HAP-1 (cell line): ENCODE data around the gene CPSF3.

ENCODE experiments used
- DNase-seq, 2 experiments: peaks; one replicate each; pipeline ENCODE4 v3.0.0-alpha.2; 2016 to 2020; ENCODE audit warnings: low spot score in 2 of 2
- H3K27me3 ChIP-seq: fragments of 250-450 bp; sonication (Bioruptor Pico); 2 replicates; pipeline ENCODE4 v1.5.1; 2020; ENCODE audit warnings: low read depth, mild to moderate bottlenecking, moderate library complexity
- H3K36me3 ChIP-seq: fragments of 250-450 bp; sonication (Bioruptor Pico); replicated peaks from 2 replicates; pipeline ENCODE4 v1.5.1; 2020; ENCODE audit warnings: mild to moderate bottlenecking
- H3K4me1 ChIP-seq: fragments of 250-450 bp; sonication (Bioruptor Pico); 2 replicates; pipeline ENCODE4 v1.5.1; 2020; ENCODE audit warnings: mild to moderate bottlenecking
- H3K4me3 ChIP-seq: fragments of 250-450 bp; sonication (Bioruptor Pico); 2 replicates; pipeline ENCODE4 v1.5.1; 2020; ENCODE audit warnings: mild to moderate bottlenecking, moderate library complexity
- H3K9me3 ChIP-seq: fragments of 250-450 bp; sonication (Bioruptor Pico); 2 replicates; pipeline ENCODE4 v1.5.1; 2020; ENCODE audit warnings: mild to moderate bottlenecking, moderate library complexity
- in situ Hi-C: fragments of 300-500 bp; cut with MboI; formaldehyde crosslinking; loops from 3 replicates; pipeline ENCODE4 v1.14.3; 2020; ENCODE audit warnings: low sequenced_read_pairs, inconsistent platforms, mixed read lengths

CPSF3 gene

DNA sequence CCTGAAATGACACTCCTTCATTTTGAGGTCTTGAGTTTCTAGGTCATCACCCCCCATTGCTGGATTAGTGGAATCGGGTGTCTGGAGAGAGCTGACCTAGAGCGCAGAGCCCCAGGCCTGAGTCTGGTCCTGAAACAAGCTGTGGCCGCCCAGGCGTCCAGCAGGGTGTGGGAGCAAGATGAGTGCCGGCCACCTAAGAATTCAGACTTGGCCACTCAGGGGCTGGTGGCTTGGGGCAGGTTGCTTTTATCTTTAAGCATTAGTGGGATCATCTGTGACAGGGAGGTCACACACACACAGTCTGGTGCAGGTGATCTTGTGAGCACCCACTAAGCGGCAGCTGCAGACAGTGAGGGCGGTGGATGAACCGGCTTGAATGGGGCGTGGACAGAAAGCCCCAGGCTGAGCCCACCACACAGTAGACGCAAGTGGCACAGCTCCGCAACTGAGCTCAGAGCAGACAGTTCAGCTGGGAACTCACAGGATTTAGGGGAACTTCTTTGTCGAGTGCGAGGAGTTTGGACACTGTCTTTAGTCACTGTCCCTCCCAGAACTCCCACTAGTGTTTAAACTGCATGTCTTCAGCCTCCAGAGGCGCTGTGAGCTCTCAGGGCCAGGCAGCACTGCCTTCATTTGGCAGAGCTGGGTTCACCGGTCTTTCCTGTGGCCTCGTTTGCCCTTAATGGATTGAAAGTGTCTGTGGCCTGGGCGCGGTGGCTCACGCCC lies 21.6 kb upstream of the CPSF3 start:
- in situ Hi-C loops = no loop called here
- no peaks in the 10 kb centered on the region for H3K9me3 ChIP-seq
- DNase-seq = no peak
- H3K36me3 ChIP-seq = peaks cover 12% of the 10 kb centered on the region
- peaks cover 9% of the 10 kb centered on the region for H3K4me1 ChIP-seq
- no peaks in the 10 kb centered on the region for H3K27me3 ChIP-seq
- H3K4me3 ChIP-seq = no peak overlapping the region

DNA sequence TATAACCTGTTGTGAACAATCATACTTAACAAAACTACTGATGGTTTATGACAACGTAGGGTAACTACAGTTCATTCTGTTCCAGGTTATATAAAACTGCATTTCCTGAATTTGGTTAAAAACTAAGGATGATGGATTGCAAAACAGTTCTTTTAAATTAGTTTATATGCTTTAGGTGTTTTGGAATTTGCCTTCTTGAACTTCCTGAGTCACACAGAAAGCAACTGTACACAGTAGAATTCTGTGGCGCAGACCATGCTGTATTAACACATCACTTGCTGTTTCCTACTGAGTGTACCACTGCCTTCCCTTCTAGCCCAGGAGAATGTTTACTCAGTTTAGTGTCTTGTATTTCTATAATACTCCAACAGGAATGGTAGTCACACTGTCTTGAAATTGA lies 19.5 kb upstream of the CPSF3 start:
- no peaks in the 10 kb centered on the region for H3K27me3 ChIP-seq
- no peak overlapping the region for H3K4me3 ChIP-seq
- H3K9me3 ChIP-seq = no peaks in the 10 kb centered on the region
- peaks cover 31% of the 10 kb centered on the region for H3K36me3 ChIP-seq
- in situ Hi-C loops = no loop called here
- H3K4me1 ChIP-seq = peaks cover 9% of the 10 kb centered on the region
- DNase-seq = no peak

DNA sequence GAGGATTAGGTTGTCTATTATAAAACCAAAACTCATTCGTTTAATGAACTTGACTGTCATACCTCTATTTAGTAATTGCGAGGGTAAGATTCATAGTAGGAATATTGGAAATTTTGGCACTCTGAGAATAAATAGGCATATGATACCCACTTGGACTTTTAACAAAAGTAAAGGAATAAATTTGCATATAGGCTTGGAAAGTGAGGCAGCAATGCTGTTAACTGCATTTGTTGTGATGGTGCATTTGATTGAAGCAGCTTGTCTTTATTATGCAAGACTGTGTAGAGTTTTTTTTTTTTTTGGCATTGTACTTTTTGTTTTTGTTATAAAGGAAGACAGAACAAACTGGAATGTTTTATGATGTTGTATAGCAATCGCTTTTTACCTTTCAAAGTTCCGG lies 19.0 kb upstream of the CPSF3 start:
- peaks cover 37% of the 10 kb centered on the region for H3K36me3 ChIP-seq
- in situ Hi-C loops = no loop called here
- no peaks in the 10 kb centered on the region for H3K9me3 ChIP-seq
- DNase-seq = no peak
- no peak overlapping the region for H3K4me3 ChIP-seq
- H3K4me1 ChIP-seq = peaks cover 9% of the 10 kb centered on the region
- H3K27me3 ChIP-seq = no peaks in the 10 kb centered on the region

DNA sequence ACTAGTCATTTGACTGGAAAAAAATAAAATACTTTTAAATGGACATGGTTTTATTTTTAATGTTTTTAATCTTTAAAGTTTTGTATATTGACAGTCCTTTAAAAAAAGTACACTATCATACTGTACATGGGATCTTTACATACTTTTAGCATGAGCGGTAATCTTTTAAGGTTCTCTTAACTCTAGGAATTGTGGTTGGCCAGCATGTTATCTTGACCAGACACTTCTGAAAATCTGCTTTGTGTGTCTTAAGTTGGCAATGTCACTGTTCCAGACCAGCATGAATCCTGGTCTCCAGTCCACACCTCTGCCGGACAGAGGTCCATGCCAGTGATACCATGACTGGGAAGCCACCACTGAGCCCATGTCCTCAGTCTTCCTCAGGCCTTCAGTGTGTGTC lies 17.8 kb upstream of the CPSF3 start:
- Histone ChIP-seq H3K9me3 (no peaks in the 10 kb centered on the region), H3K36me3 (peaks cover 45% of the 10 kb centered on the region), H3K4me1 (peaks cover 9% of the 10 kb centered on the region), H3K4me3 (no peak overlapping the region), H3K27me3 (no peaks in the 10 kb centered on the region)
- in situ Hi-C loops = no loop called here
- no peak for DNase-seq

DNA sequence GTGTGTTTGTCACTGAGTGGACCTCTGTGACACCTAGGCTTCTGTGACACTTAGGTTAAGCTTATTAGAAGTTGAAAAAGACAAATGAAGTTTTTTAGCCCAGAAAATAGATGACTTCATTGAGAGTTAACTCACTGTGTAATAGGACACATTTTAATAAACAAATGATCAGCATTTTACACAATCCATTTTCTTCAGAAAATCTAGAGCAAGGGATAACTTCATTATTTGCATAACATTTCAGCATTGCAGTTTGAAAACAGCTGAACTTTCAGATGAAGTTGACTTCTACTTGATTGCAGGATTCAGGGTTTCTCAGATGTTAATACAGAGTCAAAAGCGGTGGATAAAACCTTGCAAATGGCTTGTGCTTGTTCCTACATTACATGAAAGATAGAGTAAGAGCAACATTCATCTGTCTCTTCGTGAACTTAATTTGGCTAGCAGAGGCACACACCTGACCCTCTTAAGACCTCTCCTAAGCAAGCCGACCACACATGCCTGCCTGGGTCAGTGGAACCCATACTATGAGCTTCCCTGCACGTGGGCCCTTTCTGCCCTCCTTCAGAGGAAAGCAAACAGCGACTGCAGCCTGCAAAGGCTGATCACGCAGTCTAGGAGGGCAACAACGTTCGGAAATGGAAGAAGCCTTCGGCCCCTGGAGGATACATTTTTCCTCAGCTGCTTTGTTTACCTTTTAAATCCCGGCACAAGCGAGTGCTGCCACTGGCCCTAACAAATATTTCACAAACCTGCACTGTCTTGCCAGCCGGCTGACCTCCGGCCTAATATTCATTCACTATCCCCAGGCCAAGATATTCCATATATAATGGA lies 16.7 kb upstream of the CPSF3 start:
- Histone ChIP-seq H3K27me3 (no peaks in the 10 kb centered on the region), H3K9me3 (no peaks in the 10 kb centered on the region), H3K4me1 (peaks cover 9% of the 10 kb centered on the region), H3K36me3 (peaks cover 53% of the 10 kb centered on the region), H3K4me3 (no peak overlapping the region)
- no peak for DNase-seq
- in situ Hi-C loops = no loop called here

DNA sequence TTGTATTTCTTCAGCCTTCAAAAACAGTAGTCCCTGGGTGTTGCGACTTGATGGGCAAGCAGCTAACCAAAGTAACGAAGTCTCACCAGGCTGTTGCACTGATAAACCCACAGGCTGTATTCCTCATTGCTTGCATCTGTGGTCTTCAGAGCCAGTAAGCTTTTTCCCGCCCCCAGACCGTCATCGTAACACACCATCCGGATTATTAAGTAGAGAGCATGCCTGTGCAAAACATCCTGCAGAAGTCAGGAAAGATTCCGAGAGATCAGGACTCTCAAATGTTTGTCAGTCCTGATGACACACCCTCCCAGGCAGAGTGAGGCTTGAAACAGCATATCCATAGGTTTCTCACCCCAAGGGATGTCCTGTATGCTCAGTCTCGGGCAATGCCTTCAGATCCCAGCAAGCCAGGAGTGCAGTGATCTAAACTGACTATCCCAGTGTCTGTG lies 16.1 kb upstream of the CPSF3 start:
- in situ Hi-C loops = no loop called here

DNA sequence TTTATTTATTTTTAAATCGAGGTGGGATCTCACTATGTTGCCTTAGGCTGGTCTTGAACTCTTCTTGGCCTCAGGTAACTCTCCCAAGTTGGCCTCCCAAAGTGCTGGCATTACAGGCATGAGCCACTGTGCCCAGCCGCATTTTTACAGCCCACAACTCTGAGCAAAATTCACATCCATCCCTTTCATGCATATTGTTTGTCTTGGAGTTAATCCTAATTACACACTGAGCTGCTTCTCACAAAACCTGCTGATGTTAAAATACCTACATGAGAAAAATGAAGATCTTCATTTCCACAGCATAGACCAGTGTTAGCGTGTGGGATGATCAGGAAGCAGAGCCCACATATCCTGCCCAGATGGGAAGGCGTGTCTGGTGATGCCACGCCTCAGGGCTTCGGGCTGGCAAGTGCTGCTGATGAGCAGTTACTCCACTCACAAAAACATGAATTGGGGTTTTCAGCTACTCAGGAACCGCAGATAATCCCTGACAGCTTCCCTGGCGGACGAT lies 14.8 kb upstream of the CPSF3 start:
- DNase-seq = no peak
- H3K4me3 ChIP-seq = no peak overlapping the region
- H3K4me1 ChIP-seq = peaks cover 9% of the 10 kb centered on the region
- in situ Hi-C loops = no loop called here
- H3K36me3 ChIP-seq = peaks cover 50% of the 10 kb centered on the region
- no peaks in the 10 kb centered on the region for H3K9me3 ChIP-seq
- no peaks in the 10 kb centered on the region for H3K27me3 ChIP-seq

More for the DNA sequence above, 16.1 kb upstream of the CPSF3 start:
- Histone ChIP-seq H3K27me3 (no peaks in the 10 kb centered on the region), H3K9me3 (no peaks in the 10 kb centered on the region), H3K36me3 (peaks cover 57% of the 10 kb centered on the region), H3K4me1 (peaks cover 9% of the 10 kb centered on the region), H3K4me3 (no peak overlapping the region)
- DNase-seq = no peak

DNA sequence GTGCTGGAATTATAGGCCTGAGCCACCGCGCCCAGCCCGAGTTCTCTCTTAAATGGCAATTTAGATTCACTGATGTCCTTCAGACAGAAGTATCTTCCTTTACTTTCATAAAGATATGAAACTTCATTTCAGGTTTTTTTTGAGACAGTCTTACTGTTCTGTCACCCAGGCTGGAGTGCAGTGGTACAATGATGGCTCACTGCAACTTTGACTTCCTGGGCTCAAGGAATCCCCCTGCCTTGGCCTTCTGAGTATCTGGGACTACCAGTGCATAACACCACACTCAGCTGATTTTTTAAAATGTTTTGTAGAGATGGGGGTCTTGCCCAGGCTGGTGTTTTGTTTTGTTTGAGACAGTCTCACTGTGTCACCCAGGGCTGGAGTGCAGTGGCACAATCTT lies 13.3 kb upstream of the CPSF3 start:
- peaks cover 54% of the 10 kb centered on the region for H3K36me3 ChIP-seq
- H3K4me1 ChIP-seq = no peaks in the 10 kb centered on the region; the same call in 1 of the 2 replicates
- H3K9me3 ChIP-seq = no peaks in the 10 kb centered on the region
- no peak for DNase-seq
- H3K4me3 ChIP-seq = no peak overlapping the region
- H3K27me3 ChIP-seq = no peaks in the 10 kb centered on the region
- in situ Hi-C loops = no loop called here

DNA sequence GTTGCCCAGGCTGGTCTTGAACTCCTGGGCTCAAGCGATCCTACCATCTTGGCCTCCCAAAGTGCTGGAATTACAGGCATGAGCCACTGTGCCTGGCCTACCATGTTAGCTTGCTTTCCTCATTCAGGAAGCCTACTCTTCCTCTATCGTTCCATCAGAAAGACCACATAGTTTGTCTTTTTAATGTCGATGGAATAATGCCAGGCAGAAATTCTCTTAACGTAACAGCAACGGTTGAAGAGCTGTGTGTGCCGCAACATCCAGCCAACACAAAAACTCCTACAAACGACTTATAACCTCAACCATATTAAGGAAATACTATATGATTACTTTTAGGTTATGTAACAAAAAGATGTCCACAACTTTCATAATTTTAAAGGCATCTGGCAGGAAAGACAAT lies 10.7 kb upstream of the CPSF3 start:
- Histone ChIP-seq H3K36me3 (peaks cover 57% of the 10 kb centered on the region), H3K27me3 (no peaks in the 10 kb centered on the region), H3K4me1 (peaks cover under 1% of the 10 kb centered on the region), H3K4me3 (no peak overlapping the region), H3K9me3 (no peaks in the 10 kb centered on the region)
- no peak for DNase-seq
- in situ Hi-C loops = no loop called here

DNA sequence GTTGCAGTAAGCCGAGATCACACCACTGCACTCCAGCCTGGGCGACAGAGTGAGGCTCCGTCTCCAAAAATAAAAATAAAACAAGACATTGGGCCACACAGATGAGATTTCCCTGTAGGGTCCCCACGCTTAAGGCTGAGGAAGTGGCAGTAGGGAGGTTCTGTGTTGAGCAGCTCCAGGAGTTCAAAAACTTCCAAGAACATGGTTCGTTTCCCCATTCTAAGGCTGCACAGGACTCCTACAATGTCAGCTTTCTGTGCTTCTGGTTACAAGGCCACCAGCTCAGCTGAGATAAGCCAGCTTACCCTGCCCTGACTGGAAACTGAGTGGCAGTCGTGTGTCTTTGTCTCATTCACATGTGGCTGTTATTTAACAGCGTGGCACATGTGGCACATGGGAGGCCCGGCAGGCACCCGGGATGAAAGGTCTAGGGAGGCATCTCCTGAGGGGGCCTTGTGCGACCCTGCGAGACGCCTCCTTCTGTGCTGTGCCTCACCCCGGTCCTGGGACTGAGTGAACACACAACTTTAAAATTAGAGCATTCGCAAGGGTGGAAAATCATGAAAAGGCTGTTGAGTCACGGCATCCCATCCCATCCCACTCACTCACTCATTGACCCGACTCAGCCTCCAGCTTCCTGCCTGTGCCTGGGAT lies 7.8 kb upstream of the CPSF3 start:
- DNase-seq = no peak
- no peak overlapping the region for H3K4me3 ChIP-seq
- H3K9me3 ChIP-seq = no peaks in the 10 kb centered on the region
- in situ Hi-C loops = no loop called here
- H3K36me3 ChIP-seq = peaks cover 37% of the 10 kb centered on the region
- no peaks in the 10 kb centered on the region for H3K27me3 ChIP-seq
- H3K4me1 ChIP-seq = peaks cover 6% of the 10 kb centered on the region

DNA sequence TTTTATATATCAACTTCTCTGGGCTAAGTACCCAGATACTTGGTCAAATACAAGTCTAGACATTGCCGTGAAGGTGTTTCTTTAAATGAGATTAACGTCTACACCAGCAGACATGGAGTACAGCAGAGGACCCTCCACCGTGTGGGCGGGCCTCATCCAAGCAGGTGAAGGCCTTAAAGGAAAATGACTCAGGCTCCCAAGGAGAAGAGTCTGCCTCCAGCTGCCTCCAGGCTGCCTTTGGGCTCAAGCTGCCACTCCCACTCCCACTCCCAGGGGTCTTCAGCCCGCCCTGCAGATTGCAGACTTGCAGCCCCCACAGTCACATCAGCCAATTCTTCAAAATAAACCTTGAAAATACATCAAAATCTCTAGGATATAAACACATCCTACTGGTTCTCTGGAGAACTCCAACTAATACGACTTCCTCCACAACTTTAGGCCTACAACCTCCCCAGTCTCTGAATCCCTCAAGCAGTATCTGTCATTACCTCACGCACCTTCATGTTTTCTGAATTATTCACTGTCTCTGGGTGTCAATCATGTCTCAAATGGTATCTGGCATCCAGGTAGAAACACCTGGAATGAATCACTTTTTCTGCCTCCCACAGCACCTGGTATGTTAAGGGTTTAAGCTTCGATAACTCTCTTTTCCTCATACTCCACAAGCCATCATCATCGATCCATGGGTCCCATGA lies 7.0 kb upstream of the CPSF3 start:
- in situ Hi-C loops = no loop called here
- Histone ChIP-seq H3K4me3 (no peak overlapping the region), H3K4me1 (peaks cover 6% of the 10 kb centered on the region), H3K36me3 (peaks cover 29% of the 10 kb centered on the region), H3K27me3 (no peaks in the 10 kb centered on the region), H3K9me3 (no peaks in the 10 kb centered on the region)
- DNase-seq = no peak

DNA sequence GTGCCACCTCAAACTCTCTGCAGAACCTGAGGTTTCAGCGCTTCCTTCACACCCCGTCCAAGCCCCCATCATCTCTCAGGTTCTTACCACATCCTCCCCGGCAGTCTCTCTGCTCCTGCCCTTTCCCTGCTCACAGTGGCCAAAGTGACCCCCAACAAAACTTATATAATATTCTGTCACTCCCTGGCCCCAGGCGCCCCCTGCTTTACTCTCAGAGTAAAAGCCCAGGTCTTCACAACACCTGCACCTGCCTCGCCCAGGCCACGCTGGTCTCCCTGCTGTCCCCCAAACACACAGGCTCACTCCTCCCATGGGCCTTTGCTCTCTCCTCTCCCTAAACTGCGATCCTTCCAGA lies 6.5 kb upstream of the CPSF3 start:
- DNase-seq = no peak
- no peaks in the 10 kb centered on the region for H3K9me3 ChIP-seq
- H3K36me3 ChIP-seq = peaks cover 29% of the 10 kb centered on the region
- peaks cover 11% of the 10 kb centered on the region for H3K4me1 ChIP-seq
- in situ Hi-C loops = no loop called here
- no peak overlapping the region for H3K4me3 ChIP-seq
- H3K27me3 ChIP-seq = no peaks in the 10 kb centered on the region

DNA sequence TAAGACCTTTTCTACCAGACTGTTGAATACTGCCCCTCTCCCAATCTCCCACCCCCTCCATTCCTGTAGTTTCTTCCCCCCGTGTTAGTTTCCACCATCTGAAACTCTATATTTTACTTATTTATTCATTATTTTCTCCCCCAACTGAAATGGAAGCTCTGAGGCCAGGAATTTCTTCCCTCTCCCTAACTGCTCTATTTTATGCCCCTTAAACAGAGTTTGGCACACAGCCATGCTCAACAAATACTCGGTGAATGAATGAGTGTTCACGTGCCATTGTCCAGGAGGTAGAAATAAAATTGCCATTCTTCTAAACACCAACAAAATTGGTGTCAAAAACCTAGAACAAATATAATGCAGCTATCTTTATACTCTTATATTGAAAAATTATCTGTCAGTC lies 5.7 kb upstream of the CPSF3 start:
- Histone ChIP-seq H3K27me3 (no peaks in the 10 kb centered on the region), H3K4me3 (no peak overlapping the region), H3K4me1 (peaks cover 13% of the 10 kb centered on the region), H3K36me3 (peaks cover 24% of the 10 kb centered on the region), H3K9me3 (no peaks in the 10 kb centered on the region)
- DNase-seq = no peak
- in situ Hi-C loops = no loop called here
